GM12892 (cell line): ENCODE measurements around the gene DICER1.

ENCODE experiments used
- POLR2A ChIP-seq: IDR thresholded peaks from 2 replicates; pipeline ENCODE4 v1.6.1; 2011; ENCODE audit warnings: low read depth, low read length, control low read depth
- TAF1 ChIP-seq: IDR thresholded peaks from 2 replicates; pipeline ENCODE4 v1.6.1; 2011; ENCODE audit warnings: low read depth, mild to moderate bottlenecking, control low read depth, low read length, borderline replicate concordance

DNA sequence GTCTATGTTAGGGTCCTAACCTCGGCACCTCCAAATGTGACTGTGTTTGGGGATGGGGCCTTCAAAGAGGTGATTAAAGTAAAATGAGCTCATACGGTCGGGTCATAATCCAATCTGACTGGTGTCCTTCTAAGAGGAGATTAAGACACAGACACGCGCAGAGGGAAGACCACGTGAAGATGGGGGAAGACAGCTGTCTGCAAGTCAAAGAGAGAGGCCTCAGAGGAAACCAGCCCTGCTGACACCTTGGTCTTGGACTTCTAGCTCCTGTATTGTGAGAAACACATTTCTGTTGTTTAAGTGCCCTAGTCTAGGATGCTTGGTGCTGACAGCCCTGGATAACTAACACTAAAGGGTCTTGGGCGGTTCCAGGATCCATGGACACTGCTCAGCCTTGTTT, 109.6 kb downstream of the DICER1 start:
- TF ChIP-seq POLR2A = no peak
- TF ChIP-seq TAF1 = no peak
